Measurements from ENCODE around the gene NDE1.
A peak's percentile ranks its signal among the peaks of the same experiment; 100 is the strongest.

The NDE1 gene

DNA sequence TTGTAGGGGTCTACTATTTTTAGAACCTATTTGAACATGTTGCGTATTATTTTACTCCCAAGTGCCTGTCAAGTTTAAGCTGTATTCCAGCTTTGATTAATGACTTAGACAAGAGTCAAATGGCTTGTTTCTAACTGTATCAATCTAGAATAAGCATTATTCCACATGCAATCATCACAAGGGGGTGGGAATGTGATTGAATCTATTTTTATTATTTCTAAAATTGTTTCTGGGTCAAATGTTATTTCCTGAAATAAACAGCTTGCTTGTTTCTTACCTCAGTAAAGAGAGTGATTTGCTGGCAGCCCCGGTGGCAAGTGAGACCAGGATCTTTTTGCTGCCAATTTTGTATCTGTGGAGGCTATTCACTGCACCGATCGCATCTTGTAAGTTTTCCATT is 28.6 kb upstream of the NDE1 start:
- no peak overlapping the region for H3K4me3 ChIP-seq (ENCODE audit: low read length in 2 of 2)
- no peak overlapping the region for H4K91ac ChIP-seq (ENCODE audit: low read depth, low read length, poor library complexity)
- H3K9ac ChIP-seq (ENCODE audit: low read depth, low read length, poor library complexity), result no peak overlapping the region
- H3K9me3 ChIP-seq (replicated peaks in 1 of 2; ENCODE audit: control insufficient read depth in 2 of 2, insufficient read depth in 1 of 2, low read depth in 1 of 2, low read length in 2 of 2), result no peaks in the 10 kb centered on the region
- no peak overlapping the region for H3K23ac ChIP-seq (ENCODE audit: low read depth, low read length, poor library complexity)
- no peak overlapping the region for H3K4ac ChIP-seq (ENCODE audit: low read length)
- H2BK12ac ChIP-seq (ENCODE audit: low read length), result no peak overlapping the region
- H3K27me3 ChIP-seq (ENCODE audit: control insufficient read depth in 3 of 3, insufficient read depth in 3 of 3, low read depth in 1 of 3, low read length in 3 of 3), result no peaks in the 10 kb centered on the region
- H2BK120ac ChIP-seq (ENCODE audit: low read depth, low read length), result no peak overlapping the region
- no peak overlapping the region for H4K8ac ChIP-seq (ENCODE audit: low read depth, low read length)
- no peaks in the 10 kb centered on the region for H3K79me1 ChIP-seq (ENCODE audit: low read depth, low read length)
- no CpG with 5 or more reads among the region's 4 CpGs for WGBS, 2 donors (ENCODE audit: extremely low coverage in 2 of 2, insufficient read length in 2 of 2, insufficient replicate concordance in 1 of 2)
- H3K4me2 ChIP-seq (ENCODE audit: insufficient read depth, low read length, poor library complexity, severe bottlenecking), result no peak overlapping the region
- no peak overlapping the region for H2AK5ac ChIP-seq (ENCODE audit: low read depth, low read length)
- H3K36me3 ChIP-seq (replicated peaks in 1 of 2; ENCODE audit: control insufficient read depth in 2 of 2, insufficient read depth in 2 of 2, low read length in 2 of 2), result peaks cover 41 to 98% of the 10 kb centered on the region in 2 donors
- DNase-seq (ENCODE audit: low spot score), result no peak
- no peak overlapping the region for H3K18ac ChIP-seq (ENCODE audit: low read length)
- H3K14ac ChIP-seq (ENCODE audit: low read length), result no peak overlapping the region
- no peak overlapping the region for H3K27ac ChIP-seq (replicated peaks; ENCODE audit: low read length)
- no peak overlapping the region for H2BK5ac ChIP-seq (ENCODE audit: low read length)
- H2BK15ac ChIP-seq (ENCODE audit: low read length), result no peak overlapping the region
- H2AFZ ChIP-seq (ENCODE audit: low read length), result no peak overlapping the region
- H3K4me1 ChIP-seq (ENCODE audit: control insufficient read depth in 2 of 2, insufficient read depth in 1 of 2, low read depth in 1 of 2, low read length in 2 of 2), result no peaks in the 10 kb centered on the region

GRCh38 chr16:15621889-15622288 is 28.2 kb upstream of the NDE1 start:
- Histone ChIP-seq H2BK12ac (ENCODE audit: low read length) (no peak overlapping the region), H4K91ac (ENCODE audit: low read depth, low read length, poor library complexity) (no peak overlapping the region), H2AFZ (ENCODE audit: low read length) (no peak overlapping the region), H3K36me3 (replicated peaks in 1 of 2; ENCODE audit: control insufficient read depth in 2 of 2, insufficient read depth in 2 of 2, low read length in 2 of 2) (peaks cover 37 to 94% of the 10 kb centered on the region in 2 donors), H3K79me1 (ENCODE audit: low read depth, low read length) (no peaks in the 10 kb centered on the region), H2AK5ac (ENCODE audit: low read depth, low read length) (no peak overlapping the region), H4K8ac (ENCODE audit: low read depth, low read length) (no peak overlapping the region), H3K14ac (ENCODE audit: low read length) (no peak overlapping the region), H3K4me2 (ENCODE audit: insufficient read depth, low read length, poor library complexity, severe bottlenecking) (no peak overlapping the region), H3K18ac (ENCODE audit: low read length) (no peak overlapping the region), H2BK5ac (ENCODE audit: low read length) (no peak overlapping the region), H3K4me3 (ENCODE audit: low read length in 2 of 2) (no peak overlapping the region), H3K9ac (ENCODE audit: low read depth, low read length, poor library complexity) (no peak overlapping the region), H2BK120ac (ENCODE audit: low read depth, low read length) (no peak overlapping the region), H3K9me3 (replicated peaks in 1 of 2; ENCODE audit: control insufficient read depth in 2 of 2, insufficient read depth in 1 of 2, low read depth in 1 of 2, low read length in 2 of 2) (no peaks in the 10 kb centered on the region), H3K23ac (ENCODE audit: low read depth, low read length, poor library complexity) (no peak overlapping the region), H3K27me3 (ENCODE audit: control insufficient read depth in 3 of 3, insufficient read depth in 3 of 3, low read depth in 1 of 3, low read length in 3 of 3) (no peaks in the 10 kb centered on the region), H2BK15ac (ENCODE audit: low read length) (no peak overlapping the region), H3K27ac (replicated peaks; ENCODE audit: low read length) (no peak overlapping the region), H3K4ac (ENCODE audit: low read length) (no peak overlapping the region), H3K4me1 (ENCODE audit: control insufficient read depth in 2 of 2, insufficient read depth in 1 of 2, low read depth in 1 of 2, low read length in 2 of 2) (no peaks in the 10 kb centered on the region)
- no peak for DNase-seq (ENCODE audit: low spot score)
- WGBS, 2 donors (ENCODE audit: extremely low coverage in 2 of 2, insufficient read length in 2 of 2, insufficient replicate concordance in 1 of 2), result no CpG with 5 or more reads among the region's 8 CpGs

GRCh38 chr16:15631730-15632409 is 18.2 kb upstream of the NDE1 start:
- Histone ChIP-seq H3K18ac (ENCODE audit: low read length) (no peak overlapping the region), H3K79me1 (ENCODE audit: low read depth, low read length) (peaks cover 2% of the 10 kb centered on the region), H3K4me1 (ENCODE audit: control insufficient read depth in 2 of 2, insufficient read depth in 1 of 2, low read depth in 1 of 2, low read length in 2 of 2) (no peaks in the 10 kb centered on the region), H3K4me2 (ENCODE audit: insufficient read depth, low read length, poor library complexity, severe bottlenecking) (no peak overlapping the region), H2AK5ac (ENCODE audit: low read depth, low read length) (no peak overlapping the region), H2BK12ac (ENCODE audit: low read length) (no peak overlapping the region), H3K27me3 (ENCODE audit: control insufficient read depth in 3 of 3, insufficient read depth in 3 of 3, low read depth in 1 of 3, low read length in 3 of 3) (no peaks in the 10 kb centered on the region), H4K8ac (ENCODE audit: low read depth, low read length) (no peak overlapping the region), H3K4ac (ENCODE audit: low read length) (no peak overlapping the region), H2BK15ac (ENCODE audit: low read length) (no peak overlapping the region), H3K23ac (ENCODE audit: low read depth, low read length, poor library complexity) (no peak overlapping the region), H3K36me3 (replicated peaks in 1 of 2; ENCODE audit: control insufficient read depth in 2 of 2, insufficient read depth in 2 of 2, low read length in 2 of 2) (peaks cover 27 to 94% of the 10 kb centered on the region in 2 donors), H3K9me3 (replicated peaks in 1 of 2; ENCODE audit: control insufficient read depth in 2 of 2, insufficient read depth in 1 of 2, low read depth in 1 of 2, low read length in 2 of 2) (no peaks in the 10 kb centered on the region), H3K4me3 (ENCODE audit: low read length in 2 of 2) (no peak overlapping the region), H3K27ac (replicated peaks; ENCODE audit: low read length) (no peak overlapping the region), H2AFZ (ENCODE audit: low read length) (no peak overlapping the region), H4K91ac (ENCODE audit: low read depth, low read length, poor library complexity) (no peak overlapping the region), H3K14ac (ENCODE audit: low read length) (no peak overlapping the region), H2BK5ac (ENCODE audit: low read length) (no peak overlapping the region), H3K9ac (ENCODE audit: low read depth, low read length, poor library complexity) (no peak overlapping the region), H2BK120ac (ENCODE audit: low read depth, low read length) (no peak overlapping the region)
- DNase-seq (ENCODE audit: low spot score), result no peak
- WGBS, 2 donors (ENCODE audit: extremely low coverage in 2 of 2, insufficient read length in 2 of 2, insufficient replicate concordance in 1 of 2), result no CpG with 5 or more reads among the region's 2 CpGs

GRCh38 chr16:15635926-15636325 is 14.1 kb upstream of the NDE1 start:
- peaks cover 30 to 84% of the 10 kb centered on the region in 2 donors for H3K36me3 ChIP-seq (replicated peaks in 1 of 2; ENCODE audit: control insufficient read depth in 2 of 2, insufficient read depth in 2 of 2, low read length in 2 of 2)
- H4K91ac ChIP-seq (ENCODE audit: low read depth, low read length, poor library complexity), result no peak overlapping the region
- H3K4me2 ChIP-seq (ENCODE audit: insufficient read depth, low read length, poor library complexity, severe bottlenecking), result no peak overlapping the region
- no CpG with 5 or more reads among the region's 9 CpGs for WGBS, 2 donors (ENCODE audit: extremely low coverage in 2 of 2, insufficient read length in 2 of 2, insufficient replicate concordance in 1 of 2)
- H3K27me3 ChIP-seq (ENCODE audit: control insufficient read depth in 3 of 3, insufficient read depth in 3 of 3, low read depth in 1 of 3, low read length in 3 of 3), result no peaks in the 10 kb centered on the region
- H3K14ac ChIP-seq (ENCODE audit: low read length), result no peak overlapping the region
- H3K18ac ChIP-seq (ENCODE audit: low read length), result no peak overlapping the region
- no peak overlapping the region for H2AFZ ChIP-seq (ENCODE audit: low read length)
- H2BK5ac ChIP-seq (ENCODE audit: low read length), result no peak overlapping the region
- peak overlapping the region in 1 of 2 donors; percentile 9 for H3K4me3 ChIP-seq (ENCODE audit: low read length in 2 of 2)
- peak overlapping the region; percentile 29 for H4K8ac ChIP-seq (ENCODE audit: low read depth, low read length)
- H3K79me1 ChIP-seq (ENCODE audit: low read depth, low read length), result peaks cover 5% of the 10 kb centered on the region
- H3K9me3 ChIP-seq (replicated peaks in 1 of 2; ENCODE audit: control insufficient read depth in 2 of 2, insufficient read depth in 1 of 2, low read depth in 1 of 2, low read length in 2 of 2), result no peaks in the 10 kb centered on the region
- H3K27ac ChIP-seq (replicated peaks; ENCODE audit: low read length), result no peak overlapping the region
- peak overlapping the region; percentile 35 for H3K23ac ChIP-seq (ENCODE audit: low read depth, low read length, poor library complexity)
- no peak for DNase-seq (ENCODE audit: low spot score)
- no peak overlapping the region for H2AK5ac ChIP-seq (ENCODE audit: low read depth, low read length)
- no peak overlapping the region for H2BK15ac ChIP-seq (ENCODE audit: low read length)
- no peak overlapping the region for H2BK120ac ChIP-seq (ENCODE audit: low read depth, low read length)
- no peaks in the 10 kb centered on the region for H3K4me1 ChIP-seq (ENCODE audit: control insufficient read depth in 2 of 2, insufficient read depth in 1 of 2, low read depth in 1 of 2, low read length in 2 of 2)
- no peak overlapping the region for H3K9ac ChIP-seq (ENCODE audit: low read depth, low read length, poor library complexity)
- H2BK12ac ChIP-seq (ENCODE audit: low read length), result no peak overlapping the region
- H3K4ac ChIP-seq (ENCODE audit: low read length), result no peak overlapping the region

Measured in neuronal stem cell (in vitro differentiated cells).